SH-SY5Y (cell line): Measurements from ENCODE around the gene AFF1.

Source experiments
- GATA2 ChIP-seq: IDR thresholded peaks from 2 replicates; pipeline ENCODE4 v1.6.1; 2011; ENCODE audit warnings: mild to moderate bottlenecking, low read depth, low read length
- GATA3 ChIP-seq: IDR thresholded peaks from 2 replicates; pipeline ENCODE4 v1.6.1; 2011; ENCODE audit warnings: low read depth, mild to moderate bottlenecking, low read length, moderate library complexity

DNA sequence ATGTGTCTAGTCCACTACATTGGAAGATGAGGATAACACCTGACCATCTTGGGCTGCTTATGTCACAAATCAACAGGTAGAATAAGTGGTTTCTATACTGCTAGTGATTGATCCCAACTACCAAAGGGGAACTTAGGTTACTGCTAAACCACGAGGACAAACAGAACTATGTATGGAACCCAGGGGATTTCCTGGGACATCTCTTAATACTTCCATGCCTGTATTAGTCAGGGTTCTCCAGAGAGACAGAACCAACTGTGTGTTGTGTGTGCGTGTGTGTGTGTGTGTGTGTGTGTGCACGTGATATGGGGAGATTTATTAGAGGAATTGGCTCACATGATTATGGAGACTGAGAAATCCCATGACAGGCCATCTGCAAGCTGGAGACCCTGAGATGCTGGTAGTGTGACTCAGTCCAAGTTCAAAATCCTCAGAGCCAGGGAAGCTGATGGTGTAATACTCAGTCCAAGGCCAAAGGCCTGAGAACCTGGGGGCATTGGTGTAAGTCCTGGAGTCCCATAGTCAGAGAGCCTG is 16.2 kb upstream of the AFF1 start:
- TF ChIP-seq GATA2 (no peak), GATA3 (no peak)
